HG03045 (cell line): ENCODE measurements around the gene ADARB2.
A peak's percentile ranks its signal among the peaks of the same experiment; 100 is the strongest.
"Not testable (repeated sequence)": the region's sequence is repeated elsewhere in the genome, so short reads cannot be mapped to it uniquely, and the experiment has no call there.

ENCODE experiments used
- ATAC-seq: cut with Tn5 transposase; IDR thresholded peaks from one replicate; pipeline ENCODE4 v1.9.1; 2021; ENCODE audit warnings: mild to moderate bottlenecking, moderate library complexity; ENCODE audit not compliant: unreplicated experiment

The ADARB2 gene

DNA sequence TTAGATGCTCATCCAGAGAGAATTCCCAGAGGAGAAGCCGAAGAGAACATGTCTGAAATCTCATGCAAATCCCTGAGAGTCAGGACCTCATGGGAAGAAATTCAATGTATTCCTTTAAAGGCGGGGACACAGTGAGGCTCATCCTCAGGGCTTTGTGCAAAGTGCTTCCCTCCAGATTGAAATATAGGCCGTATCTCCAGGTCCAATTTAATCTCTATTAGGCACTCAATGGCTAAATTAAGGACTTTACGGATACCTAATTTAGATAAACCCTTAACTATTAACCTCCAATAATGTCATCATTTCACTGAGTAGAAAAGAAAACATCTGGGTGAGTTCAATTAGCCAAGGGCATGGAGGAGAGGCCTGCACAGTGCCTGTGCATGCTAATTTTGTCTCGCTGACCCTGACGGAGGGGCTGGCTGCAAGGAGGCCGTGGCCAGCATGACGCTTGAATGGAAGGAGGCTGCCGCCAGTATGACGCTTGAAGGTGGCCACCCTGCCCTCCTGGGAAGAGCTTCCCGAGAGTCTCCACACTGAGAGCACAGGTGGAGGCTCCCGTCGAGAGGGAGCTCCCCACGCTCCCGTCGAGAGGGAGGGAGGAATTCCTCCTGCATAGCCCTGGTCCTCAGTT is 287.6 kb downstream of the ADARB2 start:
- no peak for ATAC-seq

DNA sequence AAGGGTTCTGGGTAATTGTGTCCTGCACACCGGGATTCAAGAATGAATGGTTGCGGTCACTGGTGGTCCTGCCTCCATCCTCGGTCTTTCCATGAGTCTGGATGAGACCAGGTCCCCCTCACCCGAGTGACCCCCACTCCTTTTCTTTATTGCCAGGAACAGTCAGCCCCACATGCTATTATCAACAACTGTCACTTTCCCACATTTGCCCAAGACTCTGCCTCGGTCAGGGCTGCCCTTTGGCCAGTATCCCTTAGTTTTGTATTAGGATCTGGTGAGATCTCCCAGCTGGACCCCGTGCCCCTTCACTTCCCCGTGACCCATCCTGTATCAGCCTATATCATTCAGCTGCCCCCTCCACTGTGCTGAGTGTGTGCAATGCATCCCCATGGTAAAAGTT is 288.3 kb downstream of the ADARB2 start:
- no peak for ATAC-seq

DNA sequence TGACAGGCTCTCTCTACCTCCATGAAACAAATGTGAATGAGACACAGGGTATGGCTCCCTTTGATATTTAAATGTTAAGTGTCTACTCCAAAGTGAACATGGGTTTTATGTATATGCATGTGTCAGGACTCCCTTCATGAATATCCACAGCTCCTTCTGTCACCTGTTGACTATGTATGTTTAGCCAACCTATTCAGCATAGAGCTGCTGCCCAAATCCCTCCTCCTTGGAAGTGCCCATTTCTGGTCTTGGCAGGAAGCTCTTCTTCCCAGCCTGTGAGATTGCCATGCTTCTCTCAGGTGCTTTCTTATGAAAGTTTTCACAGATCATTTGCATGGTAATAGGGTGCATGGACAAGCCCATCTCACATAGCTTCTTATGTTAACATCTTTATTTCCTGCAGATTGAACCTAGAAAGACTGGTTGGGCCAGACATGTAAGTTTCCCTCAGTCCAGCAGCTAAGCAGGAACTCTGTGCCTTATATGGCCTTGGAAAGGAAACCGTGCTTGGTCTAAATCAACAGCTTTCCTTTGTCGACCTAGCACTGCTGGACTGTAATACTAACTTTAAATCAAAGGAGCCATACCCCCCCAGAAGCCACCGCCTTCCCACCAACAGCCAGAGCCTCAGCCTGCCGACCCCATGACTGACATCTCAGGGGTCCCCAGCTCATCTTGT is 288.9 kb downstream of the ADARB2 start:
- ATAC-seq, result no peak

DNA sequence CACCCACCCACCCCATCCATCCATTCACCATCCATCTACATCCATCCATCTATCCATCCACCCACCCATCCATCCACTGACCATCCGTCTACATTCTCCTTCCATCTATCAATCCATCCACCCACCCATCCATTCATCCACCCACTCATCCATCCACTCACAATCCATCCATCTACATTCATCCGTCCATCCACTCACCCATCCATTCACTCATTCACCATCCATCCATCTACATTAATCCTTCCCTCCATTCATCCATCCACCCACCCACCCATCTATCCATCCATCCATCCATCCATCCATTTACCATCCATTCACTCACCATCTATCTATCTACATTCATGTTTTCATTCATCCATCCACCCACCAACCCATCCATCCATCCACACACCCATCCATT is 292.5 kb downstream of the ADARB2 start:
- ATAC-seq, result no peak

DNA sequence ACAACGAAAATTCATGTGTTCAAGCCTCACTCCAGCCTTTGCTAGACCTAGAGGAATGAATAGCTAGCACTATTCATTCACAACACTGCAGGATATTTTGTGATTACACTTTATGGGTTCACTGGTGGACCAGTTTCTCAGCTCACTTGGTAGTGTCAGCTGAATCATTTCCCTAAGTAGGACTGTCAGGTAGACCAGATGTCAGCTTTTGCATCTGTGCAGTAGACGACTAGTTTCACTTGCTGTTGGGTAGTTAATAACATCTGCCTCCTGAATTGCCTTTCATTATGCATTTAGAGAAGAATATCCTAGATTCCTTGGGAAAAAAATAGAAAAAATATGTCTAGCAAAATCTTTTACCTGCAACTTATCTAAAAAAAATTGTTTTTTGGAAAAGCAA is 296.4 kb downstream of the ADARB2 start:
- ATAC-seq, result no peak

DNA sequence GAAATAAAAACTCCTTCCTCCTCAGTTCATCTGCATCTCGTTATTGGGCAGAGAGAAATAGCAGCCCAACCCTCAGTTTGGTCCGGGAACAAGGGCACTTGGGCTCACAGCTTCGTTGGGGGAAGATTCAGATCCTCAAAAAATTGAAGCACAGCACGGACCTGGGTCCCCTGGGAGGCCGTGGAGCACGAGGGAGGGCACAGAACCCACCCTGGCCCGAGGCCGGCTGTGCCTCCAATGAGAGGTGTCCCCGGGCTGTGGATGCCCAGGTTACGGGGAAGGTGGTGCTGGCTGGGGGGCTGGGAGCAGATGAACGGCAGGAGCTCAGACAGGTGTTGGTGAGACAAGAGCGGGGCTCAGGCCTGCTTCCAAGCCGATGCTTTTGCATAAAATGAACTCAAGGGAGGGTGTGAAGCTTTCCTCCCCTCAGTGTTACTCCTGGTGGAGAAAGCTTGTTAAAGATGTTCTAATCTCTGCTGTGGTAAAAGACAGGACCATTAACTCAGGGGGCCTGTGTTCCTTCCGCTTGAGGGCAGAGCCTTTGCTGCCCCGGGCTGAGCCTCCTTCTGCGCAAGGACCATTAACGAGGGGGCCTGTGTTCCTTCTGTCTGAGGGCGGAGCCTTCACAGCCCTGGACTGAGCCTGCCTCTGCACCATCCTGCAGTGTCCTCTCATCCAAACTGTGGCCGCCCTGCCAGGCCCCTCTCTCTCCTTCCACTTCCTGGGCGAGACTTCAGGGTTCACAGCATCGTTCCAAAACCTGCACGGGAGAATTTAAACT is 302.2 kb downstream of the ADARB2 start:
- ATAC-seq, result no peak

DNA sequence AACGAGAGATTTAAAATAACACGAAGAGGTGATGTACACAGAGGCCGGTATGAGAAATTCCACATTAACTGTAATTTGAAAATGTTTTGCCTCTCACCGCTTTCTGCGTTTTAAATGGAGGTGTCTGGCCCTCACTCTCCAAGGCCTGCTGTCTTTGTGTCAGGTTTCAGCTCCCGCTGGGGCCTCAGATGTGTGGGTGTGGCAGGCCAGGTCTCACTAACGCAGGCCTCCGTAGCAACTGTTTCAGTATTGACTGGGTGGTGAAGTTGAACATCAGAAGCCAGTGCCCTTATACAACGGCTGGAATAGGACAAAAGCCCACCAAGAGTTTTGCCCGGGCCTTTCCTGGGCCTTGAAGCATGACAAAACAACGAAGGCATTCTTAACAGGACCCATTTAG is 303.1 kb downstream of the ADARB2 start:
- ATAC-seq, result no peak

DNA sequence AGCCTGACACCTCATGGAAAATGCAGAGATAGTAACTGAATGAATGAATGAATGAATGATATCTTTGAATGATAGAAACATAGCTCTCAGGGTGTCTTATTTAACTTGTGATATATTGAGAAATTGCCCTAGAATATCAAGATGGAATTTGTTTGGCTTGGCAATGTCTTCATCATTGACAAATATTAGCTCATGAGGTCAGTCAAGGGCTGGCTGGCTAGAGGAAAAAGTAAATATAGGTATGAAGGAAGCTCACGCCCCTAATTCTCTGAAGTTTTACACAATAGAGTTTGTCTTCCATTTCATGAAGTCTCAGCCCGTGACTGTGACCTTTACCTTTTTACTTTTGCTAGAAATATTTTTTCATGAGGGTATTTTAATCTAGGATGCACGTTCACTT is 305.2 kb downstream of the ADARB2 start:
- no peak for ATAC-seq

DNA sequence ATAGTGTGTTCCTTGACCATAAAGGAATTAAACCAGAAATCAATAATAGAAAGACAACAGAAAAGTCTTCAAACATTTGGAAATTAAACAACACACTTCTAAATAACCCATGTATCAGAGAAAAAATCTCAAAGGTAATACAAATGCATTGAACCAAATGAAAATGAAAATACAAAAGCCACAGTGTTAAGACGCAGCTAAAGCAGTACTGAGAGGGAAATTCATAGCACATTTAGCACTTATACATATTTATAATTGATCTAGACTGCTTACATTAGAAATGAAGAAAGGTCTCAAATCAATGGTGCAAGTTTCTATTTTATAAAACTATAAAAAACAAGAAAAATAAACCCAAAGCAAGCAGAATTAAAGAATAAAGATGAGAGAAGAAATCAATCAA is 306.1 kb downstream of the ADARB2 start:
- no peak for ATAC-seq

DNA sequence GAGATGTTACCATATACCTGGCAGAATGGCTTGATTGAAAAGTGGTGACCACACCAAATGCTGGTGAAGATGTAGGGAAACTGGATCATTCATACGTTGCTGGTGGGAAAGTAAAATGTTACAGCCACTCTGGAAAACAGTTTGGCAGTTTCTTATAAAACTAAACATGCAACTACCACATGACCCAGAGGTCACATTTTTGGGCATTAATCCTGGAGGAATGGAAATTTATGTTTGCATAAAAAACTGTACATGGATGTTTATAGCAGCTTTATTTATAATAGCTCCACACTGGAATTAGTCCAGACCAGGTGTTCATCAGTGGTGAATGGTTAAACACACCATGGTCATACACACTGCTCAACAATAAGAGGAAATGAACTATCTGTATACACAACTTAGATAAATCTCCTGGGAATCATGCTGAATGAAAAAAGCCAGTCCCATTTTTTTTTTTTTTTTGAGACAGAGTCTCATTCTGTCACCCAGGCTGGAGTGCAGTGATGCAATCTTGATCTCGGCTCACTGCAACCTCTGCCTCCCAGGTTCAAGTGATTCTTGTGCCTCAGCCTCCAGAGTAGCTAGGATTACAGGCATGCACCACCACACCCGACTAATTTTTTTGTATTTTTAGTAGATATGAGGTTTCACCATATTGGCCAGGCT is 309.7 kb downstream of the ADARB2 start:
- not testable (repeated sequence) for ATAC-seq

DNA sequence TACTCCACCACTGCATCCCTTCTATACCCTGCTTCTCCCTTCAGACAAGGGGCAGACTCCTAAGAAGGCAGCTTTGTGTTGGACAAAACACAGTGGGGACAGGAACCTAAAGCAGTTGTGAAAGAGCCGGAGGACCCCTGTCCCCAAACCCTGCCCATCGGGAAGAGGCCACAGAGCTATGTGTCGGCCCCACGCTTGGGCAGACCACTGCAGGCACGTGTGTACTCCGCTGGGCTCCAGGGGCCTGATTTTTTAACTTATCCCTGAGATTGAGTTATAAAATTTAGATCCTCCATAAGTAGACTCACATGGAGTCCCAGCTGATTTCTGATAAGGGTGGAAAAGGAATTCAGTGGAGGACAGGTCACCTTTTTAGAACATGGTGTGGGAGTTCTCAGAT is 310.5 kb downstream of the ADARB2 start:
- ATAC-seq, result no peak

DNA sequence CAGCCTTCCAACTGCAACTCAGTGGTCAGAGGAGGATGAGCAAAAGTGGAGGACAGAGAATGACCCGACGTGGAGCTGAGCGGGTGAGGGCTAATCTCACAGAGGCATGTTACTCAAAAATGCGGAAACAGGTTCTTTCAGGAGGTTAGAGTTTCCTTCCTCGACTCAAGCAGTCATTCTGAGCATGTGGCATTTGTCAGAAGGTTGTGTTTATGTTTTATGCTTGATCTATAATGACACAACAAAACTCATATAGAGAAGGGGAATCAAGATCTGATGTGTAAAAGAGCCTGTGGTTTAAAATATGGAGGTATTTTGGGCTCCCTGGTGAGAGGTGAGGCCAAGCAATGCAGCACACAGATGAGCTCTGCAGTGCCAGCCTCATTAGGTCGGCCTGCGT is 311.4 kb downstream of the ADARB2 start:
- no peak for ATAC-seq

DNA sequence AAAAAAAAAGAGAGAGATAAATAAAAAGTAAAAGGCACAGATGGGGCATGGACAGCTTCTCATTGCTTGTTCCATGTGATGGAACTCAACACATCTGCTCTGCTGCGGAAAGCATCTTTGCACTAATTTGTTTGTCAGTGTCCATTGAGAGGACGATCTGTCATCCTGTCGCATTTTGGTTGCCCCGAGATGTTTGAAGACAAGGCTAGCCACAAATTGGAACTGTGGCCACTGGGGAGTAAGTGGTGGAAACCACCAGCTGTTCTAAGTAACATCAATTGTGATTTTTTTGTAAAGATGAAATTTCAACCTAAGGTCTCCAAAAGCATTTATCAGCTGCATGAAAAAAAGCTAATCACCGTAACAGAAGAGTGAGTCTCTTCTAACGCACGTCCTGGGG is 312.7 kb downstream of the ADARB2 start:
- no peak for ATAC-seq

DNA sequence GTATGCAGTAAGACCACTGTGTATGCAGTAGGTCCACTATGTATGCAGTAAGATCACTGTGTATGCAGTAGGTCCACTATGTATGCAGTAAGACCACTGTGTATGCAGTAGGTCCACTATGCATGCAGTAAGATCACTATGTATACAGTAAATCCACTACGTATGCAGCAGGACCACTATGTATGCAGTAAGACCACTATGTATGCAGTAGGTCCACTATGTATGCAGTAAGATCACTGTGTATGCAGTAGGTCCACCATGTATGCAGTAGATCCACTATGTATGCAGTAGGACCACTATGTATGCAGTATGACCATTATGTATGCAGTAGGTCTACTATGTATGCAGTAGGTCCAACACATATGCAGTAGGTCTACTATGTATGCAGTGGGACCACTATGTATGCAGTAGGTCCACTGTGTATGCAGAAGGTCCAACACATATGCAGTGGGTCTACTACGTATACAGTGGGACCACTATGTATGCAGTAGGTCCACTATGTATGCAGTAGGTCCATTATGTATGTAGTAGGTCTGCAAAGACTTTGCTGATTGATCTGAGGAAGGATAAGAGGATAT is 313.6 kb downstream of the ADARB2 start:
- no peak for ATAC-seq

DNA sequence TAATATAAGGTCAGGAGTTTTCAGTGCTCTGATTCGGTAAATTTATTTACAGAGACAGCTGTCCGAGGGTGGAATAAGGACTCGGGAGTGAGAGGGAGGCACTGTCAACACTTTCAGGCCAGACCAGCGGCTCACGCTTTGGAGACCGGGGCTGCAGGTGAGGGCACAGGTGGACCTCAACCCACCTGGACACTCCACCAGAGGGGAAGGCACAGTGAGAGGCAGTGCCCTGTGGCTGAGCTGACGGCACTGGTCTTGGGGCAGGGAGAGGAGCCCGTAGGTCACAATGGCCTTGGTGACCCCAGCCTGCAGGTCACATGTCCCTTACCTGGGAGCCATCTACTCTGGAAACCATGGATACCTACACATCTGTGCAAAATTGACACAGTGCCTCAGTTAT is 315.1 kb downstream of the ADARB2 start:
- no peak for ATAC-seq

DNA sequence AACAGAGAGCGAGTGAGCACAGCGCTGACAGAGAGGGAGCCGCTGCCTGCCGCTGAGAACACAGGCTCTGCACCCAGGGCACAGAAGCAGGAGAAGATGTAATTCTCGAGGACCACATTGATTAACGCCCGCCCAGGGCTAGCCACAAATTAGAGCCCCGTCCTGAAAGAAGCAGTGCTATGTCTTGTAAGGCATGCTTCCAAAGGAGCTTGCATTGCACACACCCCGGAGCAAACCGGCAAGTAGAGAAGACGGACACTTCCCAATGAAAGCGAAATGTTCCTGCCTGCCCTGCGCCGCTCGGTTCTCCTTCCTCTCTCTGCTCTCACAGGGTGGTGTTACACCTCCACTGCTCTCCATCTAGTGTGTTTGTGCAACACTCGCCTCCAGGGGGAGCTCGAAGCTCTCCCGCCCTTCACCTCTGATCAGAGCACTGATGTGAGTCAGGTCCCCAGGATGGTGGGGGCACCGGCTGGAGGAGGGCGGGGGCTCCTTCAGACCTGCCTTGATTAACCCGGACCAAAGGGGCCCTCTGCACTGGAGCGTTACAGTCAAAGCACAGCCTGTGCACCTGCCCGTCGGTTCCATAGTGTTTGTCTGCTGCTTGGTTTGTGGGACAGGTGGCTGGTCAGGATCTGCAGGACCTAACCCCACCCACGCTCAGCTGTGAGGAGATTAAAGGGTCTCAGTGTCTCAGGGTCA is 316.5 kb downstream of the ADARB2 start:
- peak; percentile 84 for ATAC-seq

DNA sequence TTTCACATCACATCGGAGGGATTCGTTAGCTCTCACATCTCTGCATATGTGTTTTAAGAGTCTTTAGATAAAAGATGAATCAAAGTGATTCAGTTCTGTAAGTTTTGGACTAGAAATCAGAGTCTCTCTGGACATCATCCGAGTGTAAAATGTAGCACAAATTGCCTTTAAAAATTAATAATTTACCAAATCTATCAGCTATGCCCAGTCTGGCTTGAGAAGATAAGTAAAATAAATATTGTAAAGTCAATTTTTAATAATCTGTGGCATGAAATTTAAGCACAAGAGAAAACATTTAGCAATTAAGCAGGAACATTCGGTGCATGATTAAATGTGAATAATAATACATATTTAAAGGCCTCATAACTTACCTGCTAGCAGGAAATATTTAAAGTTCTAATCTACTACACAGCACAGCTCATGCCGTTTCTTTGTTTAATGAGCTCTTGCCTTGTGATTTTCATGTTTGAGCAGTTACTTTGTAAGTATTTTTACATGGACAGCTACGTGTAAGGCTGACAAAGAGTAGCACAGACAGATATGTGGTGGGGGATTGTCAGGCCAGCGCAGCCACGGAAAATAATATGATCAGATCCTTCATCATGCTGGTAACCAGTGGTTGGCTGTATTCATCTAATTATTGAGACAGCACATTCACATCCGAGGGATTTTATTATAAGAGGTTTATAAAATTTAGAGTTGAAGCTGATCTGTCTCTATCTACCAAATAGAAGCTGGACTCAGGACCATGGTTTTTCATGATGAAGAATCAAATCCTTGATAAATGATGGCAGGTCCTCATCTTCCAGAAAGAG is 317.3 kb downstream of the ADARB2 start:
- no peak for ATAC-seq

DNA sequence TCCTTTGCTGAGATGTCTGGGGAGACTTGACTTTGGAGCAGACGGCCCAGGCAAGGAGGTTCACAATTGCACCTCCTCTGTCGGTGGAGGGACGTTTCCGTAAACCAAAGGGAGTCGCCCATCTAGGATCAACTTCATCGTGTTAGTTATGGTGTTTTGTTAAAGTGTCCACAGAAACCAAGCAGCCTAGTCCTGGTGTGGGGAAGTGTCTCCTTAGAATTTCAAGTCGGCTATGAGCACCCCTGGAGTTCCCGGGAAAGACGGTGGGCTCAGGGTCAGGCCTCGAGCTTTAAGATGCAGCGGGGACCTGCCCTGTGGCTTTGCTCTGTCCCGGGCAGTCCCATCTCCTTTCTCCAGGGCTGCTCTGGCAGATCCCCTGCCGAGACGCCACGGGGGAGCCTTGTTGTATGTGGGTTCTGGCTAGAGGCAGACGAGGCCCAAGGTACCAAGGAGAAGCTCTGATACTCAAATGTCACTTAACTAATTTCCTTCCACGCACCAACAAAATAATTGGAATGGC is 319.2 kb downstream of the ADARB2 start:
- ATAC-seq, result no peak

DNA sequence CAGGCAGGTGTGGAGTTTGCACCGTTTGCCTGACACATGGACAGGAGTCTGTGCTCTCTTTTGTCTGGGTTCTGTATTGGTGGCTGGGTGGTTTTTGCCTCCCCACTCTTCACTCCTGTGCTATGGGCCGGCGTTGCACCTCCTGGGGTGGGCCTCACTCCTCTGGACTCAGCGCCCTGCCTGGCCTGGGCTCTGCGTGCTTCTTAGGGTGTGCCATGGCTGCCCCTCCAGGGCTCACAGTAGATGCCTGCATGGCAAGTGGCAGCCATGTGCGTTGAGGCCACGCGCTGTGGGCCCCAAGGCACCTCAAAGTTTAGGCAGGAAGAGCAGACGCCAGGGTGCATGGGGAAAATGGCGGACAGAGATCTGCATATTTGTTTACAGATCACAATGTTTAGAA is 319.8 kb downstream of the ADARB2 start:
- no peak for ATAC-seq
